Measurements from ENCODE around the gene KLF1. TPM values are rescaled to one million over a fixed set of nuclear protein-coding genes. Genes with fewer than 3 reads are reported as not detected.
A peak's percentile ranks its signal among the peaks of the same experiment; 100 is the strongest.
"Not testable (repeated sequence)": the region's sequence is repeated elsewhere in the genome, so short reads cannot be mapped to it uniquely, and the experiment has no call there.

KLF1 gene
- polyA plus RNA-seq, 2 of the 4 experiments (the other 2 are of a cell fraction): not detected

GRCh38 chr19:12915860-12916259 lies 28.9 kb upstream of the KLF1 start:
- ChIA-PET CTCF (interaction anchor here (0.7 kb wide), 1 partner anchor 166 kb away, joined by 4 read pairs; no protein-coding TSS in a partner anchor), POLR2A (interaction anchor here (0.9 kb wide), 1 partner anchor 10 kb away, joined by 8 read pairs; no protein-coding TSS in a partner anchor)
- not testable (repeated sequence) for DNase-seq (ENCODE audit: low read depth in 1 of 2, low spot score in 1 of 2); FAIRE-seq; H3K27ac ChIP-seq; ATAC-seq; H3K4me2 ChIP-seq; H3K4me3 ChIP-seq; H3K4me1 ChIP-seq; H3K9me3 ChIP-seq
- TF ChIP-seq MAFK (IDR thresholded peaks at IDR 0.05; ENCODE audit: partially characterized antibody): peak; percentile 55
- 85% methylated on average over 4 of the region's 4 CpGs for WGBS (ENCODE audit: missing lambda C conversion rate)

GRCh38 chr19:12913851-12914690 lies 27.1 kb upstream of the KLF1 start:
- ATAC-seq (no peak), FAIRE-seq (no peak), DNase-seq (ENCODE audit: low read depth in 1 of 2, low spot score in 1 of 2) (no peak)
- H3K4me1 ChIP-seq: no peaks in the 10 kb centered on the region
- H3K27ac ChIP-seq: no peak overlapping the region
- 84% methylated on average over 8 of the region's 12 CpGs for WGBS (ENCODE audit: missing lambda C conversion rate)
- POLR2A ChIA-PET: no interaction called here
- H3K9me3 ChIP-seq: no peaks in the 10 kb centered on the region
- no peak for TF ChIP-seq CEBPB (IDR thresholded peaks at IDR 0.05)
- no peak for TF ChIP-seq JUN (IDR thresholded peaks at IDR 0.05)
- no peak for TF ChIP-seq RNF2 (IDR thresholded peaks at IDR 0.05; ENCODE audit: borderline replicate concordance, low read depth)
- no peak for TF ChIP-seq SMC3 (IDR thresholded peaks at IDR 0.05)
- TF ChIP-seq ELK1 (IDR thresholded peaks at IDR 0.05; ENCODE audit: low read depth, low read length): no peak
- TF ChIP-seq ZSCAN20 (CRISPR knock-in tag; IDR thresholded peaks at IDR 0.05): no peak
- no peak for TF ChIP-seq CBX2 (IDR thresholded peaks at IDR 0.05; ENCODE audit: borderline replicate concordance, low read depth)
- CTCF ChIA-PET: interaction anchor here (1.4 kb wide), 1 partner anchor 15 kb away, joined by 4 read pairs; no protein-coding TSS in a partner anchor
- no peak overlapping the region for H3K4me2 ChIP-seq
- H3K4me3 ChIP-seq: no peak overlapping the region

GRCh38 chr19:12913011-12913561 lies 26.1 kb upstream of the KLF1 start:
- TF ChIP-seq JUN (IDR thresholded peaks at IDR 0.05): no peak
- TF ChIP-seq ZSCAN20 (CRISPR knock-in tag; IDR thresholded peaks at IDR 0.05): no peak
- TF ChIP-seq ELK1 (IDR thresholded peaks at IDR 0.05; ENCODE audit: low read depth, low read length): no peak
- Histone ChIP-seq H3K4me2 (no peak overlapping the region), H3K27ac (no peak overlapping the region), H3K9me3 (no peaks in the 10 kb centered on the region), H3K4me1 (no peaks in the 10 kb centered on the region), H3K4me3 (no peak overlapping the region)
- CTCF ChIA-PET: interaction anchor here (0.6 to 1.5 kb wide), 4 partner anchors 14 to 181 kb away, joined by 3 to 4 read pairs (median 4); no protein-coding TSS in a partner anchor
- DNase-seq (ENCODE audit: low read depth in 1 of 2, low spot score in 1 of 2) (no peak), ATAC-seq (no peak), FAIRE-seq (no peak)
- 63% methylated on average over 15 of the region's 22 CpGs for WGBS (ENCODE audit: missing lambda C conversion rate)
- POLR2A ChIA-PET: no interaction called here

- Histone ChIP-seq H3K27ac (no peak overlapping the region), H3K4me1 (no peaks in the 10 kb centered on the region), H3K4me3 (no peak overlapping the region), H3K4me2 (no peak overlapping the region), H3K9me3 (no peaks in the 10 kb centered on the region)
- CTCF ChIA-PET: interaction anchor here (0.6 to 1.5 kb wide), 3 partner anchors 18 to 181 kb away, joined by 3 to 4 read pairs (median 3); no protein-coding TSS in a partner anchor
- no peak for DNase-seq (ENCODE audit: low read depth in 1 of 2, low spot score in 1 of 2)
- WGBS (ENCODE audit: missing lambda C conversion rate): 40% methylated on average over 4 of the region's 4 CpGs
- POLR2A ChIA-PET: no interaction called here
- FAIRE-seq: no peak
- ATAC-seq: no peak
- TF ChIP-seq REST (IDR thresholded peaks at IDR 0.05) (no peak), GATA3 (IDR thresholded peaks at IDR 0.05; ENCODE audit: borderline replicate concordance) (no peak), RFX5 (IDR thresholded peaks at IDR 0.05) (no peak), EHMT2 (IDR thresholded peaks at IDR 0.05; ENCODE audit: low read depth) (no peak), CTCF (IDR thresholded peaks at IDR 0.05) (no peak), HOXB5 (CRISPR knock-in tag; IDR thresholded peaks at IDR 0.05) (no peak), TP53 (CRISPR knock-in tag; IDR thresholded peaks at IDR 0.05) (no peak), MAX (IDR thresholded peaks at IDR 0.05) (no peak), HES2 (IDR thresholded peaks at IDR 0.05) (no peak), TFCP2L1 (CRISPR knock-in tag; IDR thresholded peaks at IDR 0.05) (no peak), JUN (IDR thresholded peaks at IDR 0.05) (no peak), ZC3H11A (IDR thresholded peaks at IDR 0.05) (no peak)
Observed at GRCh38 chr19:12912571-12912970, 25.6 kb upstream of the KLF1 start.
